HG02571 (cell line): ENCODE results near the gene RAX.

ENCODE experiments used
- ATAC-seq: cut with Tn5 transposase; IDR thresholded peaks from one replicate; pipeline ENCODE4 v1.9.1; 2021; ENCODE audit warnings: mild to moderate bottlenecking, moderate library complexity; ENCODE audit not compliant: unreplicated experiment

RAX gene

GRCh38 chr18:59249199-59249774 lies 24.0 kb downstream of the RAX start:
- no peak for ATAC-seq

DNA sequence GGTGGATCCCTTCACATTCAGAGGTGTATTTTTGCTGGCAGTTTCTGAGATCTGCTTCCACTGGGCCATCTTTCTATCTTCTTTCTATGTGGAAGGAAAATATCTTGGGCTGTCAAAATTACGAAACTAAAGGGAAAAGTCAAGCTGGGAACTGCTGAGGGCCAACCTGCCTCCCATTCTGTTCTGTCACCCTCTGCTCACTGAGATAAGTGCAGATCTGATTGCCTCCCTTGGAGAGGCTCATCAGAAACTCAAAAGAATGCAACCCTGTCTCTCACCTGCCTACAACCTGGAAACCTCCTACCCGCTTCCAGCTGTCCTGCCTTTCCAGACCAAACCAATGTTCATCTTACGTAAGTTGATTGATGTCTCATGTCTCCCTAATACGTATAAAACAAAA lies 26.5 kb downstream of the RAX start:
- no peak for ATAC-seq

DNA sequence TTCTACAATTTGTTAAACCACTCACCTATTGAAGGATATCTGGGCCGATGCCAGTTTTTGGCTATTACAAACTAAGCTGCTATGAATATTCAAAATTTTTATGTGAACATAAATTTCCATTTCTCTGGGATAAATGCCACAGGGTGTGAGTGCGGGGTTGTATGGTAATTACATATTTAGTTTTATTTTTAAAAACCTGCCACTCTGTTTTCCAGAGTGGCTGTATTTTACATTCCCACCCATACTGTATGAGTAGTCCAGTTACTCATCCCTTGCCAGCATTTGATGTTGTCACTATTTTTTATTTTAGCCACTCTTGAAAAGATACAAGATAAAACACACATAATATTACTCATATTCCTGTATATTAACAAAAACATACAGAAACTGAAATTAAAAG lies 30.3 kb downstream of the RAX start:
- no peak for ATAC-seq

GRCh38 chr18:59239642-59240041 lies 33.6 kb downstream of the RAX start:
- ATAC-seq, result no peak

DNA sequence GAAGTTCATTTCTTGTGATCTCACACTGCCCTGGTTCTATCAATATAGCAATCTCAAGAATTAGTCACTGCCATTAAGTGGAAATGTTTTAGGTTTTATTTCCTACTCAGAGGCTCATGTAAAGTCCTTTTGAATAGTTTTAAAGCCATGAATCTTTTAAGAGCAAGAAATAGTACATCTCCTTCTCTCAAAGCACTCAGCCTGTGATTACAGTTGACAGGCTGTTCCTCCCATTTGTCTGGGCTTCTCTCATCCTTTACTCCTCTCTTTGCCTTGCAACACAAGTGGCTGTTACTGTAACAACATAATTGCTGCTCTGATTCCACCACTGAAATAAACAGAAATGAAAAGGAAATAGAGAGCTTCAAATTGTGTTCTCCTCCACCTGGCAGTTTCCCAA lies 34.9 kb downstream of the RAX start:
- ATAC-seq, result no peak

GRCh38 chr18:59233017-59233410 lies 40.2 kb downstream of the RAX start:
- ATAC-seq, result no peak

GRCh38 chr18:59232309-59233016 lies 40.8 kb downstream of the RAX start:
- ATAC-seq, result no peak

GRCh38 chr18:59231877-59232276 lies 41.4 kb downstream of the RAX start:
- ATAC-seq, result no peak

- ATAC-seq, result no peak
Measured at GRCh38 chr18:59231114-59231513, 42.1 kb downstream of the RAX start.

DNA sequence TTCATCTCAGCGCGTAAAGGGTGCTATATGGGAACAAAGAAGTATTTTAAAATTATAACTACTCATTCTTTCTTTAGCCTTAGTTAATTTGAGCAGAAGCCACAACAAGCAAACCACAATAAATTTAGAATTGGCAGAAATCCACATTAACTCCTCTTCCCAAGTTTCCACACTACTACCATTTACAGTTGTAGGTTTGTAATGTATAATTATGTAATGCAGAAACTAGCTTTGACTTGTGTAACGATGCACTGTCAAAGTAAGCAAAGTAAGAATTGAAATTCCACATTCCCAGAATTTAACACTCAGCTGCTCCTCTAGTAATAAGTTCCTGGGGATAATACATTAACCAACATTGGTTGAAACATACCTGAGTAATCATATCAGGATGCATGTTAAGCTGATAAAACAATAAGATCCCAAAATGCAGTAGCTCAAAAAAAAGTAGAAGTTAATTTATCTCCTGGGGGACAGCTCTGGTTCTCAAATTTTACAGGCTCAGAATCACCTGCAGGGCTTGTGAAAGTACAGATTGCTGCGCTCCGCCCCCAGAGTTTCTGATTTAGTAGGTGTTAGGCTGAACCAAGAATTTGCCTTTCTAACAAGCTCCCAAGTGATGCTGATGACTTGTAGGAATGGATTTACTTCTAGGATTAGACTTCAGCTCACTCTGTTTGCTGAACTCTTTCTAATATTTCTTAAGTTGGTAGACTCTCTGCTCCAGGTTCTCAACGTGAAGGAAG lies 43.4 kb downstream of the RAX start:
- no peak for ATAC-seq

- ATAC-seq, result no peak
Measured at GRCh38 chr18:59229191-59229590, 44.1 kb downstream of the RAX start.

- no peak for ATAC-seq
Measured at GRCh38 chr18:59228351-59228750, 44.9 kb downstream of the RAX start.

DNA sequence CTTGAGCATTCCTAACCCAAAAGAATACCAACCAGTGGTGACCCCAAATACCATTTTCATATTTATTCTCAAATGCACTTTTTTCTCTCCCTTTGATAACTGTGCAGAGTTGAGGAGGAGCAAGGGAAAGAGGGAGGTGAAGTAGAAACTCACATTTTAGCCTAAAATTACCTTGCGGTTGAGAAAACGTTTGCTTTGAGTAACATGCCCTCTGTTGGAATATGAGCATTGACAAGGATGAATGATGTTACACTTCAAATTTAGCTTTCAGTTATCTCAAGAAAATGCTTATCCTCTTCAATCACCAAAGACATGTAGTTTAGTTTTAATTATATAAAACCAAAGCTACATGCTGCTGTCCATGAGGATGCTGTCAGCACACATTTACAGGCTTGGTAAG lies 50.9 kb downstream of the RAX start:
- no peak for ATAC-seq

DNA sequence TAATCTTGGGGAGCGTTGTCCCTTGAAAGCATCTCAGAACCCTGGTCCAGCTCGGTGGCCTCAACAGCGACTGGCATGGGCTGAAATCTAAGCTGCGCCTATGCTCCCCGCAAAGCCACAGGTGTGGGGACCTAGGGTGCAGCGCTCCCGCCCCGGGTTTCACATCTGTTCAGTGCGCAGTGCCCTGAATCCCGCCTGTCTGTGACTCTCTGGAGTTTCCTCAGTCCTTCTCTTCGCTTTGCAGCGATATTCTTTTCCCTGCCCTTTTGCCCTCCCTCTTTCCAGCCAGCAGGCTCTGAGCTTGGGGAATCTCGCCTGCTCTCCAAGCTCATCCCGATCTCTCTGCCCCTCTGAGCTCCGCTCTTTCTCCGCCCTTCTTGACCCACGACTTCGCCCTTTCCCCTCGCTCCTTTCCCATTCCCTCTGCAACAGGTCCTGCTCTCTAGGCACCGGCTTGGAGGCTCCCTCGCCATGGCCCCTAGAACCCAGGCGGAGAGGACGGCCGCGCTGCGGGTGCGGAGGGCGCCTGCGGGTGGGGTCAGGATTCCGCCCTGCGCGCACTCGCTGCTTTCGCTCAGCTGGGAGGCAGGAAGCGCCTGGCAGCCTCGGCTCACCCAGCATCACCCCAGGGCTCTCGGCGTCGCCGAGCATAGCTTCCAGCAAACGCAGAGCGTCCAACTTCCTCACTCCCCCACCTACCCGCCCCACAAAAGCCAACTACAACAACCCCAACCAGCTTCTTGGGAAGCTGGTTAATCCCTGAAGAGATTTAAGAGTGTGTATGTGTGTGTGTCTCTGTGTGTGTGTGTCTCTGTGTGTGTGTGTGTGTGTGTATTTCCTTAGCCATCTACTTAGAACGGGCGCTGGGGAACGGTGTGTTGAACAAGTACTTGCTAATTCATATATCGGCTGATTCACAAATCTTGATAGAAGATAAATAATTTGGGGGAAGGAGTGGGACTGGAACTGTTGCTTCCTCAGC lies 52.2 kb downstream of the RAX start:
- ATAC-seq, result no peak

DNA sequence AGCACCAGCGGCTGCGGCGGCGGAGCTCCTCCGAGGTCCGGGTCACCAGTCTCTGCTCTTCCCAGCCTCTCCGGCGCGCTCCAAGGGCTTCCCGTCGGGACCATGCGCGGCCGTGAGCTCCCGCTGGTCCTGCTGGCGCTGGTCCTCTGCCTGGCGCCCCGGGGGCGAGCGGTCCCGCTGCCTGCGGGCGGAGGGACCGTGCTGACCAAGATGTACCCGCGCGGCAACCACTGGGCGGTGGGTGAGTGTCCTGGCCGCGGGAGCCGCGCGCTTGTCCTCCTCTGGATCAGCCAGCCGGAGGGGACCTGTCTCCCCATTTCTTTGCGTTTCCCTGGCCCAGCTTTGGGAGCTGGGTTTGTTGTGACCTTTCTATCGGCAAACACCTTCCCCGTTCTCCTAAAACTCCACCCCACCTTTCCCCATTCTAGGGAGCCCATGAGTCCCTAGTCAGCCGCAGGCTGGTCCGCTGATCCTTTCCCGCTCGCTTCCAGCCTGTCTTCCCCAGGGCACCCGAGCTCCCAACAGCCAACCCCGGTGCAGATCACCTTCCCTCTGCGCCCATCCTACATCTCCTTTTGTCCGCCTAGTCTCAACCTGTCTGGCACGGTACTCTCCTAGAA lies 53.0 kb downstream of the RAX start:
- ATAC-seq, result no peak

DNA sequence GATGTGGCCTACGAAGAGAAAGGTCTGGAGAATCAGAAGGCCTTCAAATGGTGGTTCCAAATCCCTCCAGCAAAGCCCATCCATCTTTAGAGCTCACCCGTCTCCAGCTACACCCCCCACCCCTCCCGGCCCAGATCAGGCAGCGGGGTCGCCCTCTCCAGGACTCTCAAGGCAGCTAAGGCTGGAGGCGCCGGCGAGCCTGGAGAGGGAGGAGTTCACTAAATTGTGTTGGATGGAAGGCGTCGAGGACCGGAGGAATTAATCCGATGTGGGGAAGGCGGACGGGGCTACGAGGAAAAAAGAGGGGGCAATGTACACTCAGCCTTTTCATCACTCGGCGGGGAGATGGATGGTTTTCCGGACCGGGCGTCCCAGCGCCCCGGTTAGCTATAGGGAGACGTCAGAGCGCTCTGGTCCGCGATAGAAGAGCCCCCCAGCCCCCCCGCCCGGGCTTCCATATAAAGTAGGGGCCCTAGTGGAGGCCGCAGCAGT lies 53.5 kb downstream of the RAX start, which contains the start of gene GRP:
GRP (plus strand) TSS at position 487 of the 492 bp plus-strand sequence. CDS start 108 bp downstream, outside the sequence.
- ATAC-seq, result no peak

DNA sequence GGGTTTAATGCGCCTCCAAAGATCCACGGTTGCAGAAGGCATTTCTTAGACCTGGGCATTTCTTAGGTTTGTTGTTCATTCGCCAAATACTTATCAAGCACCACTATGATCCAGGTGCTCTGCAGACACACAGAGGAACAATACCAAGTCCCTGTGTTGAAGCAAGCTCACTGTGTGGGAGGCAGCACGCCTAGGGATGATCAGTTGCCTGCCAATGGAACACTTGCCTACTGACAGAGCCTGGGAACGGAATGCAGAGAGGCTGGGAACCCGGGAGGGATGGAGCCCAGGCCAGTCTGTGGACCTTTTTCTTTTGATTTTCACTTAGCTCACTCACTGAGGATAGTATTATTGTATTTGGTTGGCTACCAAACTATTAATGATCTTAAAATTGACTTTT lies 55.2 kb downstream of the RAX start:
- no peak for ATAC-seq
